HG02885 (cell line): Measurements from ENCODE around the gene MRPL57.
"Not testable (repeated sequence)": the region's sequence is repeated elsewhere in the genome, so short reads cannot be mapped to it uniquely, and the experiment has no call there.

Experiments used
- ATAC-seq: cut with Tn5 transposase; IDR thresholded peaks from one replicate; pipeline ENCODE4 v1.9.1; 2021; ENCODE audit warnings: mild to moderate bottlenecking; ENCODE audit not compliant: unreplicated experiment, poor library complexity

The MRPL57 gene

GRCh38 chr13:21186410-21186809 is 10.0 kb downstream of the MRPL57 start:
- ATAC-seq, result not testable (repeated sequence)

- not testable (repeated sequence) for ATAC-seq
Measured at GRCh38 chr13:21194756-21195155, 18.3 kb downstream of the MRPL57 start.

GRCh38 chr13:21197606-21198225 is 21.3 kb downstream of the MRPL57 start:
- not testable (repeated sequence) for ATAC-seq

GRCh38 chr13:21198391-21198790 is 21.9 kb downstream of the MRPL57 start:
- ATAC-seq, result not testable (repeated sequence)

- not testable (repeated sequence) for ATAC-seq
Measured at GRCh38 chr13:21201456-21202190, 25.2 kb downstream of the MRPL57 start.

GRCh38 chr13:21202767-21203531 is 26.5 kb downstream of the MRPL57 start:
- ATAC-seq, result no peak

GRCh38 chr13:21208652-21209154 is 32.2 kb downstream of the MRPL57 start:
- ATAC-seq, result no peak

GRCh38 chr13:21212138-21212775 is 35.8 kb downstream of the MRPL57 start:
- ATAC-seq, result no peak

GRCh38 chr13:21215419-21215818 is 39.0 kb downstream of the MRPL57 start:
- not testable (repeated sequence) for ATAC-seq

GRCh38 chr13:21216332-21216731 is 39.9 kb downstream of the MRPL57 start:
- no peak for ATAC-seq

- ATAC-seq, result peak; percentile 99
Measured at GRCh38 chr13:21218351-21219035, 42.0 kb downstream of the MRPL57 start.

- peak; percentile 52 for ATAC-seq
Measured at GRCh38 chr13:21219036-21219381, 42.6 kb downstream of the MRPL57 start.

GRCh38 chr13:21219716-21220115 is 43.3 kb downstream of the MRPL57 start:
- not testable (repeated sequence) for ATAC-seq

- no peak for ATAC-seq
Measured at GRCh38 chr13:21221268-21221667, 44.8 kb downstream of the MRPL57 start.

GRCh38 chr13:21225082-21225481 is 48.6 kb downstream of the MRPL57 start:
- ATAC-seq, result no peak

GRCh38 chr13:21225841-21226581 is 49.6 kb downstream of the MRPL57 start:
- no peak for ATAC-seq

GRCh38 chr13:21227917-21228316 is 51.5 kb downstream of the MRPL57 start:
- no peak for ATAC-seq
